NCI-H524 (cell line): ENCODE data around the gene MAST4.

ENCODE experiments used
- DNase-seq, 2 experiments: peaks; one replicate each; lab custom pipeline; 2025; lab: John Stamatoyannopoulos, UW

MAST4 gene

GRCh38 chr5:67211926-67212325 lies 615.7 kb downstream of the MAST4 start:
- no peak for DNase-seq

GRCh38 chr5:67214036-67214435 lies 617.8 kb downstream of the MAST4 start:
- DNase-seq: no peak

- DNase-seq: no peak
Measured at GRCh38 chr5:67214707-67215447, 618.7 kb downstream of the MAST4 start.

GRCh38 chr5:67215519-67216471 lies 619.6 kb downstream of the MAST4 start:
- DNase-seq: no peak

GRCh38 chr5:67216564-67216963 lies 620.4 kb downstream of the MAST4 start:
- no peak for DNase-seq
